Amygdala (tissue), 56 donors: Measurements from ENCODE around the gene PPIP5K2.
"Not testable (repeated sequence)": the region's sequence is repeated elsewhere in the genome, so short reads cannot be mapped to it uniquely, and the experiment has no call there.

Experiments
- DNase-seq, 56 donors: peaks; one replicate each; lab custom pipeline; 2025; lab: John Stamatoyannopoulos, UW

The PPIP5K2 gene

GRCh38 chr5:103120607-103121200 lies 603 bp downstream of the PPIP5K2 start:
- DNase-seq: peak in 12 of 56 donors; percentile 2 to 42 (median 26)

DNA sequence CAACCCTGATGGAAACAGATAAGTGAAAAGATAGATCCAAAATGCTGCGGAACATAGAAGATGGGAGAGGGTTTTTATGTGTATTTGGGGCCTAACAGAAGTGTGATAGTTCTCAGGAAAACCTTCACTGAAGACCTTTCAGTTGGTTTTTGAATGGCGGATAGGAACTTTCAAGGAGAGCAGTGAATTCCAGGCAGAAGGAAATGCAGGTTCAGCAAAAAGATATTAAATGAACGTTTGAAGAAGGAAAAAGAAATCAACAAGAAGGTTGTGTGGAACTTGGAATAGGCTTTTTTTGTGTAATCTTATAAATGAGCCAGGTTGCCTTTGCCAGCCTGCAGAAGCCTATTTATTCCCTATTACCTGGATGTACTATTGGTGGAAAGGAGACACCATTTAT lies 2.1 kb downstream of the PPIP5K2 start:
- DNase-seq: no peak

DNA sequence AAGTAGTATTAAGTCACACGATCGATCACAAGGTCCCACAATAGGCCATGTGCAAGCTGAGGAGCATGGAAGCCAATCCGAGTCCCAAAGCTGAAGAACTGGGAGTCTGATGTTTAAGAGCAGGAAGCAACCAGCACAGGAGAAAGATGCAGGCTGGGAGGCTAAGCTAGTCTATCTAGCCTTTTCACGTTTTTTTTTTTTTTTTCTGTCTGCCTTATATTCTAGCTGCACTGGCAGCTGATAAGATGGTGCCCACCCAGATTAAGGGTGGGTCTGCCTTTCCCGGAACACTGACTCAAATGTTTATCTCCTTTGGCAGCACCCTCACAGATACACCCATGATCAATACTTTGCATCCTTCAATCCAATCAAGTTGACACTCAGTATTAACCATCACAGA lies 6.5 kb downstream of the PPIP5K2 start:
- no peak for DNase-seq

DNA sequence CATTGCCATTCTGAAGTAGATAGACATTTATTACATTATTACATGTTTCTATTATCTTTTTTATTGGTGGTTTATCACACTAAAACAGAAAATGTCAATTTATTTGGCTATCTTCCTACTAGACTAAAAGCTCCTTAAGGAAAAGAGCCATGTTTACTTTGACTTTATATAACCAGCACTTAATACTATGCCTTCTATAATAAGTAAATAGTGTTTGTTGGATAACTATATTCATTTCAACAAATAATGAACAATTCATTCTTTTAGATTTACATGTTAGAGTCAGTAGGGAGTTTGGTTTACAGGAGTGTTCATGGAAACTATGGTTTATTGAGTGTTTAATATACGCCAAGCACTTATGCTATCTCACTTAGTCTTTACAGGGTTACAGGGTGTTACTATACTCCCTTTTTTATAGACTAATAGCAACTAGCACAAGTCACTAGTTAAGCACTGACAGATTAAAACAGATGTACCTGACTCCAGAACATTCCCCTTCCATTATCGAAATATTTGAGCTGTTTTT lies 7.3 kb downstream of the PPIP5K2 start:
- no peak for DNase-seq

- no peak for DNase-seq
Observed at GRCh38 chr5:103128202-103128601, 8.1 kb downstream of the PPIP5K2 start.

DNA sequence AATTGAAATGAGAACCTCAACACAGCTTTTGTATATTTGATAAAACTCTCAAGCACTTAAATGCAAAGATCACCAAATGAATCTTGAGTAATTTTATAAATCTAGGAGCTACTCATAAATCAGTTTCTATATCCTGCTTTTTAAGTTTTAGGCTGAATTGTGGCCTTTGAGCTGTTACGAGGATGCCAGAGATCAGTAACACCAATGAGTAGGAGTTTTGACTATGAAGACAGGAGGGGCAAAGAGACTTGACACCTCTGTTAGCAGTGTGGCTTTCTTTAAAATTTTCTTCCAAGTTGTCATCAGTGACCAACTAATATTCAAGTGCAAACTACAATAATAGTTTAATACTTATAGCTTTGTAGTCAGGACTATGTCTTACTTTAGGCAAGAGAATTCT lies 12.6 kb downstream of the PPIP5K2 start:
- no peak for DNase-seq

- DNase-seq: no peak
Observed at GRCh38 chr5:103133231-103133630, 13.1 kb downstream of the PPIP5K2 start.

GRCh38 chr5:103135461-103135860 lies 15.4 kb downstream of the PPIP5K2 start:
- DNase-seq: no peak

- no peak for DNase-seq
Observed at GRCh38 chr5:103138202-103138690, 18.1 kb downstream of the PPIP5K2 start.

DNA sequence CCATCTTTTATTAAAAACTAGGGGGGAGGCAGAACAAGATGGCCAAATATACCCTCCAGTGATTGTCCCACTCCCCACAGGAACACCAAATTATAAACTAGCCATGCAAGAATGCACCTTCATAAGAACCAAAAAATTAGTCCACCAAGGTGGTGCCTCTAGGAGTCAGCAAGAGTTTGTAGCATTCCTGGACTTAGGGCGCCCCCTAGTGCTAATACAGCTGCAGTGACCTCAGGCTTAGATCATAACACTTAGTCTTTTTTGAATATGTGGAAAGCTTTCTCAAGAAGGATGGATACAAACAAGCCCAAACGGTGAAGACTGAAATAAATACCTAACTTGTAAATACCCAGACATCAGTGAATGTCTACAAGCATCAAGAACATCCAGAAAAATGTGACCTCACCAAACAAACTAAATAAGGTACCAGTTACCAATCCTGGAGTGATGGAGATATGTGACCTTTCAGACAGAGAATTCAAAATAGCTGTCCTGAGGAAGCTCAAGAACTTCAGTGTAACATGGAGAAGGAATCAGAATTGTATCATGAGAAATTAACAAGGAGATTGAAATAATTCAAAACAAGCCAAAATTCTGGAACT lies 19.3 kb downstream of the PPIP5K2 start:
- DNase-seq: peak in 42 of 56 donors; percentile 3 to 83 (median 26)

DNA sequence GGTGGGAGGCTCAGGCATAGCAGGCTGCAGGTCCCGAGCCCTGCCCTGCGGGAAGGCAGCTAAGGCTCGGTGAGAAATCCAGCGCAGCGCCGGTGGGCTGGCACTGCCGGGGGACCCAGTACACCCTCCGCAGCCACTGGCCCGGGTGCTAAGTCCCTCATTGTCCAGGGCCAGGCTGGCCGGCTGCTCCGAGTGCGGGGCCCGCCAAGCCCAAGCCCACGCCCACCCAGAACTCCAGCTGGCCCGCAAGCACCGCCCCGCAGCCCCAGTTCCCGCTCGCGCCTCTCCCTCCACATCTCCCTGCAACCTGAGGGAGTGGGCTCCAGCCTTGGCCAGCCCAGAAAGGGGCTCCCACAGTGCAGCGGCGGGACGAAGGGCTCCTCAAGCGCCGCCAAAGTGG lies 22.0 kb downstream of the PPIP5K2 start:
- DNase-seq: not testable (repeated sequence)

- no peak for DNase-seq
Observed at GRCh38 chr5:103145196-103145595, 25.1 kb downstream of the PPIP5K2 start.

DNA sequence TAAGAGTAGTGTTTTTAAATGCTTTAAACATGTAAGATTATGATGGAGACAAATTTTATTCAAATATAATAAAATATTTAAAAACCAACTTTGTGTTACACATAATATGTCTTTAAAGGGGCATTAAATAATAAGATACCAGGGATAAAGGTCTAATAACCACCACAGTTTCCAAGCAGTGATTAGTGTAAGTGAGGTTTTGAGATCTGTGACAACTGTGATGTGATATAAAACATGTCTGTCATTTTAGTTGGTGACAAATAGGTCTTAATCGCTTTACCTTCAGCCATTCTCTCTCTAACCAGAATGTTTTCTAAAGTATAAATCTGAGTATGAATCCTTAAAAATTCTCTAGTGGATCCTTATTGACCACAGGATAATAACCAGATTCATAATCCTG lies 28.1 kb downstream of the PPIP5K2 start:
- DNase-seq: no peak

GRCh38 chr5:103151156-103151555 lies 31.1 kb downstream of the PPIP5K2 start:
- no peak for DNase-seq

- DNase-seq: no peak
Observed at GRCh38 chr5:103166706-103167105, 46.6 kb downstream of the PPIP5K2 start.

DNA sequence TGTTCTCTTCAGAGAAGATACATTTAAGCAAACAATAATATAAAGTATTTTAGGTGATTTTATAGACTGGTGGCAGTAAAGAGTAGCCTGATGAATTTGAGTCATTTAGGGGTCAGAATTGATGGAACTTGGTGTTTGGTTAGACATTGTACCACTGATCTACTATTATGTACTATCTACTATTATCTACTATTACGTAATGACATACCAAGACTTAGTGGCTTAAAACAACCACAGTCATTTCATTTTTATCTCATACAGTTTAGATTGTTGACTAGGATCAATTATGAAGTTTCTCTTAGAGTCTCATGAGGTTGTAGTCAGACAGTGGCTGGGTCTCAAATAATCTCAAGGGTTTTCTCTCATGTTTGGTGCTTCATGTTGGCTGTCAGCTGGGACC lies 54.0 kb downstream of the PPIP5K2 start:
- DNase-seq: no peak

- DNase-seq: no peak
Observed at GRCh38 chr5:103177543-103177942, 57.4 kb downstream of the PPIP5K2 start.

DNA sequence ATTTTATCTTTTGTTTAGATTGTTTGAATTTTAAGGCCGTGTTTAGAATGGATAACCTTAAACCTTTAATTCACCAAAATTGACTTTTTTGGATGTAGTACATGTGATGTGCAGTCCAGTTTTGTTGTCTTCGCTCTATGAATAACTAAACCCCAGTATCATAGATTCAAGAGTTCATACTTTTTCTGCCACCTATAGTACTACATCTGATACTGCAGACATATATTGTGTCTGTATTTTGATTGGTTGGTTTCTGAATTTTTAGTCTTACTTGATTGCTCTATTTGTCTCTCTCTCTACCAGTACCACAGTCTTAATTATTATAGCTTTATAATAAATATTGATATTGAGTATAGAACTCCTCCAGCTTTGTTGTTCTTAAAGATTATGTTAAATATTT lies 58.1 kb downstream of the PPIP5K2 start:
- DNase-seq: no peak

GRCh38 chr5:103186152-103186551 lies 66.1 kb downstream of the PPIP5K2 start:
- DNase-seq: no peak

- DNase-seq: no peak
Observed at GRCh38 chr5:103188436-103188835, 68.3 kb downstream of the PPIP5K2 start.

DNA sequence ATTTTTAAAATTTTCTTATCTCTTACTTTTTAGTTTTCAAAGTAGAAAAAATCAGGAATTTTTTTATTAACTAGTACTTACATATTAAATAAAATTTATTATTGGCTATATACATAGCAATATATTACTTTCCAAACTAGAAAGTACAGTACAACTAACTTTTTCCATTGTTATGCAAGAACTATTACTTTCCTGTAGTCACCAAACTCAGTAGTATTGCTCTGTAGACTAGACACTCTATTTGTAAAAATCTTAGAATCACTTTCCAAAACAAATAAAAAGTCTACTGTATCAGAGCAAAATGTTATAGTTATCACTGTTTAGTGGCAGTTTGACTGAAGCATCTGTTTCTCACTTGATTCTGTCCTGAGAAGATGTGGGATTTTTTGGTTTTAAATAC lies 83.1 kb downstream of the PPIP5K2 start:
- no peak for DNase-seq

DNA sequence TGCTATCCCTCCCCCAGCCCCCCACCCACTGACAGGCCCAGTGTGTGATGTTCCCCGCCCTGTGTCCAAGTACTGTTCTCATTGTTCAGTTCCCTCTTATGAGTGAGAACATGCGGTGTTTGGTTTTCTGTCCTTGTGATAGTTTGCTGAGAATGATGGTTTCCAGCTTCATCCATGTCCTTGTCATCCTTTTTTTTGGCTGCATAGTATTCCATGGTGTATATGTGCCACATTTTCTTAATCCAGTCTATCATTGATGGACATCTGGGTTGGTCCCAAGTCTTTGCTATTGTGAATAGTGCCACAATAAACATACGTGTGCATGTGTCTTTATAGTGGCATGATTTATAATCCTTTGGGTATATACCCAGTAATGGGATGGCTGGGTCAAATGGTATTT lies 84.9 kb downstream of the PPIP5K2 start:
- DNase-seq: not testable (repeated sequence)
